ENCODE measurements around the gene KIF26A.

KIF26A gene

DNA sequence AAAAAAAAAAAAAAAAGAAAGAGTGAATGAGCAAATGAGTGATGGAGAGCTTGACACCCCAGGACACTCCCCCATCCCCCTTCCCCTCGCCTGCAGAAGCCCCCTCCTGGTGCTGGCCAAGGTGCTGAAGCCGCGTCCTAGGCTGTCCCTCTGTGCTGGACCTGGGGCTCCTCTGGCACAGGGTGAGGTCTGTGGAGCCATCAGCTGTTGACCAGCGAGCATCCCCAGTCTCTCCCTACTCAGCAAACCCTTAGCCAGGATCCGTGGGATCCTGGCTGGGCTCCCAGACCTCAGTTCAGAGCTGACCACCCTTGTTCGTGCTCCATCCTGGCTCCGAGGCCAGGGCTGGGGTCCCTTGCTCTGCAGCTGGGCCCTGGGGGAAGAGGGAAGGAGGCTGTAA is 5.4 kb upstream of the KIF26A start:
- no peak for DNase-seq (ENCODE audit: low read depth)

DNA sequence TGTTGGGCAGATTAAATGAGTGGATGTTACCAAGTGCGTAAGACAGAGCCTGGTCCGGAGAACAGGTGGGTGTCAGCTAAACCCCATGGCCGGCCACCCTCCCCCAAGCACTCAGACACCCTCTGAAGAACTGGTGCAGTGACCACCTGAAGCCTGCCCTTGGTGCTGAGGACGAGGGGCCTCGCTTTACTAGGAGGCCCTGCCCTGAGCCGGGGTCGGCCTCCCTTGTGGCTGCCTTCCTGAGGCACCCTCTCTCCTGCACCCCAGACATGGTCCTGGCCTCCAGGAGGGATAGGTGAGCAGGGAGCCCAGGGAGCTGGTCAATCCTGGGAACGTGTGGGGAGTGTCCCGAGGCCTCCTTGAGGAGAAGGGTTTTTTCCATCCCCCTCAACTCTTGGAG is 4.9 kb upstream of the KIF26A start:
- DNase-seq (ENCODE audit: low read depth): no peak

DNA sequence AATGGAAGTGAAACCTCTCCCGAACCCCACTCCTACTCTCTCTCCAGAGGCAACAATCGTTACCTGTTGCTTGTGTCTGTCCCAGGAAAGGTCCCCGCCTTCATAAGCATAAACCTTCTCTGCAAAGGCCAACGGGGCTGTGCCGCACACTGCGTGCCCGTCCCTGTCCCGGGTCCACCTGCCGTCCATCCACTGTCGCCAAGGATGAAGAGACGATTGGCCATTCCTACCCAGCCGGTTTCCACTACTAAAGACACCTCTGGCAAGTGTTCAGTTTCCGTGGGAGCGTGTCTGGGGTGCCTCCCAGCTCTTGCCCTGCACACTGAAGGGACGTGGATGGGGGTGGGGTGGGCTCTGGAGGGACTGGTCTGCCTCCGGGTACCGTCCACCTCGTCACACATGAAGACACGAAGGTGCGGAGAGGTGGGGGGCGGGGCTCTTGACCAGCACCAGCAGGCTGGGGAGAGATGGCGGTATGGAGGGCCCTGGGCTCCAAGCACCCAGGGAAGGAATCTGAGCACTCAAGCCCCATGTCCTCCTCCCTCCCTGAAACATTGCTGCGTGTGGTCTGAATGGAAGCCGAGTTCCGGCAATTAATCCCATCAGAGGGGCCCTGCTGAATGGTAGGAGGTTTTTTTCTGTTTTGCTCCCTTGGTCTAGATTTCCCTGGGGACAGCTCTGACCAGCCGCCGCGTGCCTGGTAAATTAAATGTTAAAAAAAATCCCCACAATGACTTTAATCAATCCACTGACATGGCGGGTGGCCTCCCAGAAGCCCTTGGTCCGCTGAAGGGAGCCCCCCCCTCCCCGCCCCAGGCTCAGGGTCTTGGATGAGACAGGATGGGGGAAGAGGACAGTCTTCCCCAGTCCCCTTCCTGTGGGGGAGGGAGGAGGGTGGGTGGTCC is 4.1 kb upstream of the KIF26A start:
- no peak for DNase-seq (ENCODE audit: low read depth)

DNA sequence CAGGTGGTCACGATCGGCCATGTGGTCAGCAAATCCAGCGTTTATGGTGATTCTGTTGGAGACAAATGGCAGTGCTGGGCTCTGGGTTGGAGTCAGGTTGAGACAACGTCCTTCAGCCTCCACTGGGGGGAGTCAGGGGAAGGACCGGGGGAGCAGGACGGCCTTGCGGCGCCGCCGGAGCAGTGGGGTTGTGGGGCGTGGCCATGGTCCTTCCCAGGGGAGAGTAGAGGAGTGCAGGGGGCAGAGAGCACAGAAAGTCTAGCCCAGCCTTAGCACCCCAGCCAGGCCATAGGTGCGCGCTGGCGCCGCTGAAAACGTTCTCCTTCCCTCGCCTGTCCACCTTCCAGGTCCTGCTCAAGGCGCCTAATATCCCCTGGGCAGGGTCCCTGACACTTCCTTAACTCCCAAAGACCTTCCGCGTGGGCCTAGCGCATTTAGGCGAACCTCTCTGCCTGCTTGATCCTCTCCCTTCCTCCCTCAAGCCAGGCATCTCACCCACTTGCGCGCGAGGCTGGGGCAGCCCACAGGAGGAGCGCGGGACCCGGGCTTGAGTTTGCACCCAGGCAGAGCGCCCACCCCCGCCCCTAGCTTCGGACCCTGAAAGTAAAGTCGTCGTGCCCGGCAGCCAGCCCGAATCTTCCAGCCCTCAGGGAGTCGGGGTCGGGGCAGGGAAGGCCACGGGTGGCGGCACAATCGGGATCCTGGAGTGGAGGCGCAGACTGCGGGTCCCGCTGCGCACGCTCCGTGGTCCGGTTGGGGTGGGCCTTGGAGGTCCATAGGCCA is 3.1 kb upstream of the KIF26A start:
- DNase-seq (ENCODE audit: low read depth): no peak

DNA sequence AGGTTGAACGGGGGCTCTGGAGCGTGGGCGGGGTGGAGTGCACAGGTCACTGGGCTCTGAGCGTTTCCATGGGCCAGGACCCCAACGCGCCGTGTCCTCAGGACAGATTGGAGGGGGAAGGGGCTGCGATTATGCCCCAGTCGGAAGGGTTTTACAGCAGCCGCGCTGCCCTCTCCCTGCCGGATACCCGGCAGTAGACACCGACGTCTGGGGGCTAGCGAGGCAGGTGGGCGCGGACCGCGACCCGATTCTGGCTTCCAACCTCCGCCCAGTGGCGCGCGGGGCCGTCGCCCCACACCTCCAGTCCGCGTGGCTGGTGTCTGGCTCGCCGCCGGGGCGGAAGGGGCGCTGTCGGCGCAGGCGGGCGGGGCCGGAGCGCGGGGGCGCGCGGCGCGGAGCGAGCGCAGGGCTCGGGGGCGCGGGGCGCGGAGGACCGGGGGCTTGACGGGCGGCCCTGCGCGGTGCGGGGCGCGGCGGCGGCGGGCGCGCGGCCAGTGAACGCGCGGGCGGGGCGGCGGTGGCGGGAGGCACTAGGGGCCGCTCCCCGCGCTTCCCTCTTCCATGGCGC is 2.4 kb upstream of the KIF26A start:
- no peak for DNase-seq (ENCODE audit: low read depth)

DNA sequence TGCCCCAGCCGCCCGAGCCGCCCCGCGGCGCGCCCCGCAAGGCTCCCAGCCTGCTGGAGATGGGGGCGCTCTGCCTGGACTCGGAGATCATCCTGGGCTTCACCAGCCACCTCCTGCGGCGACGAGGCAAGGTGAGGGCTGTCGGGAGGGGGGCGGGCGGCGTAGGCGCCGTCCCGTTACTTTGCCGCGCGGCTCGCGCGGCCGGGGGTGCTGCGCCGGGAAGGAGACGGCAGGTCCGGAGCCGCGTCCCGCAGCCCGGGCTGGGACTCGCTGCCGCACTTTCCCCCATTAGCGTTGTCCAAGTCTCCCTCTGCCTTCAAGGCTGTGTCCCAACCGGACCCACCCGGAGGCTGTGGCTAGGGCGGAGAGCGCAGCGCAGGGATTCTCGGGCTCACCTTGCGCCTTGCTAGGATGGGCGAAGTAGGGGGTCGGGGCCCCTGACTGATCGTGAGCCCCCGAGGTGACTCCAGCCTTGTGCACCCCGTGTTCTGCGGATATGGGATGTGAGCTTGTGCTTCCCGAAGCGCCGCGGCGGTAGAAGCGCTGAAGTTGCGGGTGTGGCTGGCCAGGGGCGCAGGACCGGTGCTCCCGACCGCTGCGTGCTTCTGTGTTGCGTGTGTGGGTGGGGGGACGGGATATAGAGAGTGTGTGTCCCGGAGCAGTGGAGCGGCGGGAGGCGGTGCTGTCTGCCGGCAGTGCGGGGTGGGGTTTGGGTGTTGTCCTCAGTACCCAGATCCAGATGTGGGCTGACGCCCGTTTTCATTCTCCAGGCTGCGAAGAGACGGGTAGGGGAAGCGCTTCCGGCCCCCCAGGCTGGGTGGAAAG is 1.7 kb upstream of the KIF26A start:
- no peak for DNase-seq (ENCODE audit: low read depth)

DNA sequence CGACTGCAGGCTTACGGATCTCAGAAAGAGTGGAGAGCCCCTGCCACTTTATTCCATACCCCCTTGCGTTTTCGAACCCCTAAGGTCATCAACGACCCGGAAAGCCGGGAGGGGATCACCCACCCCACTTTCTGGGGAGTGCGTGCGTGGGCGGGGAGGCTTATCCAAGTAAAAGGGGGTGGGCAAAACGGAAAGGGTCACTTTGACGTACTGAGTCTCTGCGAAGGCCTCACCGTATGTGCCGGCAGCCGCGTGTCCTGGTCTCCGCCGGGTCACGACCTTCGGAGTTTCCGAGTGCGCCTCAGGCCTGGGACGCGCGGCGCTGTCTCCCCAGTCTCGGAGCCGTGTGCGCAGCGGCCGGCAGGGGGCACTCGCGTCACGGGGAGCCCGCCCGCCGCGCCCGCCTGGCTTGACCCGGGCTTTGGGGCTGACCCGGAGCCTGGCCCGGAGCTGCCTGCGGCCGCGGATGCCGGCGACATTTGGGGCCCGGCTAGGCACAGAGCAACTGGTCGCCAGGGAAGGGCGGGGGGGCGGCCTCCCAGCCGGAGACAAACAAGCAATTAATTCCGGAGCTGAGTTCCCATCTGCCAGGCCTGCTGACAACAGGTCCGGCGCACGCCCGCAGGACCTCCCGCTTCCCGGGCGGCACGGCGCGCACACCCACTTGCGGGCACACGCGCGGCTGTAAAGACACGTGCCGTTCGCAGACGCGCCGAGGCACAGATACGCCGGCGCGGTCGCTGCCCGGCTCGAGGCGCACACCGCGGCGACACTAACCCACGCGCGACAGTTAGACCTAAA is 890 bp upstream of the KIF26A start:
- DNase-seq (ENCODE audit: low read depth): no peak

DNA sequence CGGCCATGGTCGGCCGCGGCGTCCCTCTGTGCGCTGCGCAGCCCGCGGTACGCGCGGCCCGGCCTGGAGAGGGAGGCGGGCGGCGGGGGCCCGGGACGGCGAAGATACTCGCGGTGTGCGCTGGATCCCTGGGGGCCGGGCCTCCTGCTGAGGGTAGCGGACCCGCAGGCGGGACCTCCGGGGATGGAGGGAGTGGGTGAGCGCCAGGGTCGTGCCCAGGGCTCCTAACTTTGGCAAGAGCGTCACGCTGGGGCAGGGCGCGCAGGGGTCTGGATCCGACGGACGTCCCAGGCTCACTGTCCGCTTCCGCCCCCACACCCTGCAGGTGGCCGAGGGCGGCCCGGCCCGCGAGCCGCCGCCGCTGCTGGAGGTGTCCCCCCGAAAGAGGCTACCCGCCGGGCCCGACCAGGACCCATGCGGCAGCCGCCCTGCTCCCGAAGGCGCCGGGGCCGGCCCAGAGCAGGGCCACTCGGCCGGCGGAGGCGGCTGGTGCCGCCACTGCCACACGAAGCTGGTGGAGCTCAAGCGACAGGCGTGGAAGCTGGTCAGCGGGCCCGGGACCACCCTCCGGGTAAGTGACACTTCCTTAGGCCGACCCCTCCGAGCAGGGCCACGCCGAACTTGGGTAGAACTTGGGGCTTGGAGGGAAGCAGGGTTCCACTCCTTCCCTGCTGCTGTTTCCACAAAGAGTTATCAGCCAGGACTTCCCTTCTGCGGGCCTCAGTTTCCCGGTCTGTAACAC is 502 bp downstream of the KIF26A start:
- no peak for DNase-seq (ENCODE audit: low read depth)

DNA sequence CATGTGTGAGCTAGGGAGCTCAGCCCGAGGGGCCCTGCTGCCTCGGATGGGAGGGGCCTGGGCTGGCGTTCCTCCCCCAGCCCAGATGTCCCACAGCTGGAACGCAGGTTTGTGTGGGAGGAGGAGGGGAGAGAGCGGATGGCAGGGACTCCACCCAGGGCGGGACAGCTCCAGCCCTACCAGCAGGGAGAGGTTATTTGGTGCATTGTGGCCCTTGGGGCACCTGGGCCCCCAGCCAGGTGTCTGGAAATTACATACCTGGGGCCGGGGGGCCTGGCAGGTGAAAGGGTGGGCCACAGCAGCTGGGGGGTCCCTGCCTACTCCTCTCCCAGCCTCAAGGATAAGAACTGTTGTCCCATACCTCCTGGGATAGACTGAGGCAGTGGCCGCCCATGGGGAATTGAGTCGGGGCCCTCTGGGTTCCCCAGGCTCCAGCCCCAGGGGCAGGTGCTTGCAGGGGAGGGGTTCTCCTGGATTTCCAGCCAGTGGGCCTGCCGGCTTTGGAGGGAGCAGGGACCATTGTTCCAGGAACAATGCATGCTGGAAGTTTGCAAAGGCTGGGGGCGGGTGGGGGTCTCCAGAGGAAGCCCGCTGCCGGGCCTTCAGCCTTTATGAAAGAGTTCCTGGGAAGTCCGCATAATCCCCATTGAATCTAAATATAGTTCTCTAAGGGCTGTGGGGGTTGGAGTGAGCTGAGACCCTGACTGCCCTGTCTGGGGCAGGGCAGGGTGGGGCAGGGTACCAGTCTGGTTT is 1.2 kb downstream of the KIF26A start:
- no peak for DNase-seq (ENCODE audit: low read depth)

DNA sequence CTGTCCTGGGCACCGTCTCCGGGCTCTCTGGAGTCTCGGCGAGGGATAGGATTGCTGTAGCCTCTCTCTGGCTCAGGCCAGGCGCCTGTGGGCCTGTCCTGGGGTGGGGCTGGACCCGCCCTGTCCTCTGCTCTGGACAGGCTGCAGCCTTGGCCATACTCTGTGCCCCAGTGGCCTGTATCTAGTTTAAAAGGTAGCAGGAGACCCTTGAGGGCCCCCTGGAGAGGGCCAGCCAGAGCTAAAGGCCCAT is 1.8 kb downstream of the KIF26A start:
- DNase-seq (ENCODE audit: low read depth): no peak

DNA sequence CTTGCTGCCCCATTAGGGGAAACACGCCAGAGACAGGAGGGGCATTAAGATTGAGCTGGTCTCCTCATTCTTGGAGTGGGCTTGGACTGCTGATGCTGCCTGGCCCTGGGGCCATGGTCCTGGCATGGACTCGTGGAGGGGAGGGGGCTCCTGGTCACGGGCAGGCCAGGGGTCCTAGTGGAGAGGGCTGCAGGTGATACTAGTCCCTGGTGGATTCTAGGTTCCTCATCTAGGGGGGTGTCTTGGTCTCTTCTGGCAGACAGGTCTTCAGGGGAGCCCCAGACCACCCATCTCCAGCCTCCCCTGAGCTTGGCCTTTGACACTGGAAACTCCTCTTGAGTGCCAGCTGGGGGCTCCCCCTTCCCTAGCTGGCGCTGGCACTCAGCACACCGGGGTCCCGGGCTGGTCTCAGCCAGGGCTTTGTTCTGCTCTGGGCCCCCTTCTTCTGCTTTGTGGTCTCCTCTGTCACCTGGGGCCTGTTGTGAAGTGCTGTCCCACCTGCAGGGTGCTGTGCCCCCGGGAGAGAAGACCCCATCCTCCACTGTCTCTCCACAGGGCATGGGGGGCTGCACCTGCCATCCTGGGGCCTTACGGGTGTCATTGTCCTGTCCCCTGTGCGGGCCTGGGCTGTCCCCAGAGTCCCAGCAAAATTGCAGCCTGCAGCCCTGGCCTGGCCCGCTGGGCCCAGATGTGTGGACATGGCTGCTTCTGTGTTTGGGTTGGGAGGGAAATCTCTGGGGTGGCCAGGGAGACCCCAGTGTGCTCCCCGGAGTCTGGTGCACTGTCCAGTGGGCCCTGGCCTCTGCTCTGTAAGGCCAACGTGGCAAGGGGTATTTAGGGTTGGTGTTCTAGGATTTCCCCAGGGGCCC is 2.3 kb downstream of the KIF26A start:
- DNase-seq (ENCODE audit: low read depth): no peak

DNA sequence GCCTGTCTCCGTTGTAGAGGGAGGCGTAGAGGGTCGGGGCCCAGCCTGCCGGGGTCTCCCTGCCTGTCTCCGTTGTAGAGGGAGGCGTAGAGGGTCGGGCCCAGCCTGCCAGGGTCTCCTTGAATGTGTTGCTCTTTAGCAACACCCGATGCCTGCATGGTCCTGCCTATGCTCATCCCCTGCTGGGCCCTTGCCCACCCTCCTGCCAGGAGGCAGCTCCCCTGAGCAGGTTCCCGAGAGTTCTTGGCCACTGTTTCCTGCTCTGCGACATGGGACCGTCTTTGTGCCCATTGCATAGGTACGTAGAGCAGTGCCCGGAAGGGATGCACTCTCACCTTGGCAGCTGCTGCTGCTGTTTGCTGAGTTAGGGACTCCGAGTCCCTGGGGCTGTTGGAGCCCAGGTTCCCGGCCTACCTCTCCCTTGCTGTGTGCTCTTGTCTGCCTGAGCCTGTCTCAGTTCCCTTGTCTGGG is 3.3 kb downstream of the KIF26A start:
- DNase-seq (ENCODE audit: low read depth): no peak

DNA sequence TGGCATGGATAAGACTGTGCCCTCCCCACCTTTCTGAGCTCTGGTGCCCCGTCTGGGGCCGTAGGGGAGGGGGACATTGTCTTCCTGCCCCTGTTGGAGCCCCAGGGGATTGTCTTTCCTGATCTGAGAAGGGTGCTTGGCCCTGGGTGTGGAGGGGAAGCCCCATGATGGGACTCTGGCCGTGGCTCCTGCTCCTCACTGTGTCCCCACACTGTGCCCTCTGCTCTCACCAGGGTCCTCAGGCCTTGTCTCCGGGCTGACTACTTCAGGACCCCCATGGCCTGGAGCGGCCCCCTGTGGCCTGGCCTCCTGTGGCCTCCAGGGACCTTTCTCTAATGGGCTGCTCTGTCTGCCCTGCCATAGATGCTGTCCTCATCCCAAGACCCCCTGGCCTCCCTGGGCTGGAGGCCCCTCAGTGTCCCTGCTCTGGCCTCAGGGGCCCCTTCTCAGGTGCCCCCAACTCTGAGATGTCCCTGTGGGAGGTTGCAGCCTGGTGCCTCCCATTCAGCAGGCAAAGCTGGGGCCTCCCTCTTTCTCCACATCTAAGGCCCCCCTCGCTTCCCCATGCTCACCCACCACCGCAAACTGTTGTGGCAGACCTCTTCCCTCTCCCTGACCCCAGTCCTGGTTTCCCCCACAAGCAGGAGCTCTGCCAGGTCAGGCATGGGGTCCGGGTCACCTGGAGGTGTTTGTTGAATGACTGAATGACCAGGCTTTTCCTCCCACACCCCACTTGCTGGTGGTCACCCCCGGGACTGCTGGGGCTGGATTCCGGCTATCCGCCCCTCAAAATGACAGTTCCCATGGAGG is 4.0 kb downstream of the KIF26A start:
- DNase-seq (ENCODE audit: low read depth): no peak

DNA sequence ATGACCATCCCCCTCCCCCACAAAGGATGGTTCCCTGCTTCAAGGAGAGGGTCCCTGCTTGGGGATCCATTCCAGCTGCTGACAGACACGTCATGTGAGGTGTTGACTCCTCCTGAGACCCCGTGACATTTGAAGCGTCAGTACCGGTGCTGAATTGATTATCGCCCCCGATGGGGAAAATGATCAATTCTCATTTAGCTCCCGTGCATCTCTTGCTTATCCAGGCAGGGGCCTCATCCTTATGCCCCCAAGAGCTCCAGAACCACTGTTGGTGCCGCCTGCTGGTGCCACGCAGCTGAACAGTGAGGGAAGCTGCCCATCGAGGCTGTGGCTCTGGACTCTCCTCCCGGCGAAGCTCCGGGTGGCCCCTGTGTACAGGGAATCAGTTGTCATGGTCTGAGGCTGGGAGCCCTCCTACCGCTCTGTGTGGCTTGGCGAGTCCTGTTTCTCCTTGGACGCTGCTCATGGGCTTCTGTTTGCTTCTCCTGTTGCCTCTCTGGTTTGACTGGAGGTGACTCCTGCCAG is 4.6 kb downstream of the KIF26A start:
- DNase-seq (ENCODE audit: low read depth): no peak

DNA sequence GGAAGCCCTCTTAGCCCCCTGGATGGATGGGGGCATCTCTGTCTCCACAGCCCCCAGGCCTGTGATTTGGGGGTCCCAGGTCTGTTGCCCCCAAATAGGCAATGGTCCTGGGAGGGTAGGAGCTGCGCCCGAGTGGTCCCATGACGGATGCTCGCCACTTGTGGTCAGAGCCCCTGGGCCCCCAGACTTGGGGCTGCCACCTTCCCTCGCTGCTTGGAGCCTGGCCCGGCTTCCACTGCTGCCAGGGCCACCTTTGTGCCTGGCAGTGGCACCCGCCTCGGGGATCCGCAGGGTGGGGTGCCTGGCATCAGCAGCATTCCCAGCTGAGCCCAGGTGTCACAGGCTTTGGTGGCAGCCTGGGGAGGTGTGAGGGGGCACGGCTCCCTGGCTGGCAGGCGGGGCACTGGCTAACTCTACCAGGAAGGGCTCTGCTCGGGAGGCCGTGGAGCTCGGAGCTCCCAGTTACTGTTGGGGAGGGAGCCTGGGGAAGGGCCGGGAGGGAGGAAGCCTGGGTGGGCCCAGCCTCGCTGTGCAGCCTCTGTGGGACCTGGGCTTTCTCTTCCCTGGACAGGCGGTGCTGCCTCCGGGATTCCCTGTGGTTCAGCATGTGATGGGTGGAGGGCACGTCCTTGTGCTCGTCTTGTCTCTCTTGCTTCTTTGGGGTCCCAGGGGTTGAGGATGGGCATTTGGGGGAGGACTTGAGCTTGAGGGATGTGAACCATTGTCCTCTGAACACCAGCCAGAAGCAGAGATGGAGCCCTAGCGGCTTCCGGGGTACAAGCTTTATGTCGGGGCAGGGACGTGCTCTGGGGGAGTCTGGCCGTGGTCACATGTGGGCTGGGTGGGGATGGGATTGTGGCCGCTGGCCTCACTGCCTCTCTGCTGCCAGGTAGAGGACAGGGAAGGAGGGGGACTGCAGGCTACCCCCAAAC is 5.4 kb downstream of the KIF26A start:
- no peak for DNase-seq (ENCODE audit: low read depth)

DNA sequence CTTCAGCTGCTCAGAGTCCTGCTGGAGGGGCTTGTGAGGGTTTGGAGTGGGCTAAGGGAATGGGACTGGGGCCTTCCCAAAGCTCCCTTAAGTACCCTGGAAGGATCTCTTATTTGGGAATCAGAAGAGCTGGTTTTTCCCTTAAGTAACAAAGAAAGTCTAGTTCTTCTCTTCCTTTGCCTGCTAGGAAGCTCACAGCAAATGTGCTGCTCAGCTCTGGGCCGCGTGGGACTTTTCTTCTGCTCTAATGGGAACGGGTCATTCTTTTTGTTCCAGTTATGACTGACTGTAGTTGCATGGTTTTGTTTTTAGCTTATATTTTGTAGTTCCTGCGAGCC is 6.0 kb downstream of the KIF26A start:
- no peak for DNase-seq (ENCODE audit: low read depth)

All from non-pigmented ciliary epithelial cell (primary cell).